ENCODE results near the gene EMCN. TPM values are rescaled to one million over a fixed set of nuclear protein-coding genes. Genes with fewer than 3 reads are reported as not detected.

EMCN gene
- total RNA-seq, 1 experiment from 2014 or later = not detected

GRCh38 chr4:100369871-100370270, 148.0 kb downstream of the EMCN start:
- no TSS peak for BruUV-seq (replicated peaks)
- no peak for TF ChIP-seq REST (IDR thresholded peaks at IDR 0.05; ENCODE audit: insufficient read depth in 1 of 2, low read depth in 2 of 2, low read length in 1 of 2)
- Histone ChIP-seq H3K9me3 (ENCODE audit: control insufficient read depth, insufficient read depth, low read depth, low read length) (no peaks in the 10 kb centered on the region), H3K4me1 (ENCODE audit: control insufficient read depth, insufficient read depth, low read length) (no peaks in the 10 kb centered on the region), H3K4me3 (ENCODE audit: low read depth in 2 of 2, low read length in 2 of 2) (no peak overlapping the region), H3K36me3 (ENCODE audit: control insufficient read depth, insufficient read depth, low read length) (no peaks in the 10 kb centered on the region), H3K27ac (ENCODE audit: low read length) (no peak overlapping the region), H3K27me3 (ENCODE audit: control insufficient read depth, insufficient read depth, low read length) (no peaks in the 10 kb centered on the region)
- POLR2A ChIA-PET = no interaction called here
- ATAC-seq (no peak), DNase-seq (ENCODE audit: low read depth, low spot score) (no peak)
- in situ Hi-C loops (cut with HindIII; ENCODE audit: low pct_unique_long_range_greater_than_20kb, low sequenced_read_pairs) = no loop called here
- CTCF ChIA-PET = no interaction called here
- intact Hi-C loops (cut with micrococcal nuclease; ENCODE audit: unreplicated experiment) = no loop called here

GRCh38 chr4:100367451-100367850, 150.4 kb downstream of the EMCN start:
- POLR2A ChIA-PET = no interaction called here
- CTCF ChIA-PET = no interaction called here

More at GRCh38 chr4:100367451-100367850, 150.4 kb downstream of the EMCN start:
- H3K4me1 ChIP-seq (ENCODE audit: control insufficient read depth, insufficient read depth, low read length) = no peaks in the 10 kb centered on the region
- no peak overlapping the region for H3K27ac ChIP-seq (ENCODE audit: low read length)
- H3K9me3 ChIP-seq (ENCODE audit: control insufficient read depth, insufficient read depth, low read depth, low read length) = no peaks in the 10 kb centered on the region
- H3K4me3 ChIP-seq (ENCODE audit: low read depth in 2 of 2, low read length in 2 of 2) = no peak overlapping the region
- no peaks in the 10 kb centered on the region for H3K36me3 ChIP-seq (ENCODE audit: control insufficient read depth, insufficient read depth, low read length)
- intact Hi-C loops (cut with micrococcal nuclease; ENCODE audit: unreplicated experiment) = no loop called here
- TF ChIP-seq SIN3A (IDR thresholded peaks at IDR 0.05; ENCODE audit: borderline replicate concordance, insufficient read depth, low read depth, low read length) = no peak
- TF ChIP-seq POLR2AphosphoS5 (IDR thresholded peaks at IDR 0.05; ENCODE audit: low read depth, low read length) = no peak
- TF ChIP-seq REST (IDR thresholded peaks at IDR 0.05; ENCODE audit: insufficient read depth in 1 of 2, low read depth in 2 of 2, low read length in 1 of 2) = no peak
- TF ChIP-seq TCF7L2 (IDR thresholded peaks at IDR 0.05; ENCODE audit: low read depth, low read length) = no peak
- TF ChIP-seq, protein P1, sequence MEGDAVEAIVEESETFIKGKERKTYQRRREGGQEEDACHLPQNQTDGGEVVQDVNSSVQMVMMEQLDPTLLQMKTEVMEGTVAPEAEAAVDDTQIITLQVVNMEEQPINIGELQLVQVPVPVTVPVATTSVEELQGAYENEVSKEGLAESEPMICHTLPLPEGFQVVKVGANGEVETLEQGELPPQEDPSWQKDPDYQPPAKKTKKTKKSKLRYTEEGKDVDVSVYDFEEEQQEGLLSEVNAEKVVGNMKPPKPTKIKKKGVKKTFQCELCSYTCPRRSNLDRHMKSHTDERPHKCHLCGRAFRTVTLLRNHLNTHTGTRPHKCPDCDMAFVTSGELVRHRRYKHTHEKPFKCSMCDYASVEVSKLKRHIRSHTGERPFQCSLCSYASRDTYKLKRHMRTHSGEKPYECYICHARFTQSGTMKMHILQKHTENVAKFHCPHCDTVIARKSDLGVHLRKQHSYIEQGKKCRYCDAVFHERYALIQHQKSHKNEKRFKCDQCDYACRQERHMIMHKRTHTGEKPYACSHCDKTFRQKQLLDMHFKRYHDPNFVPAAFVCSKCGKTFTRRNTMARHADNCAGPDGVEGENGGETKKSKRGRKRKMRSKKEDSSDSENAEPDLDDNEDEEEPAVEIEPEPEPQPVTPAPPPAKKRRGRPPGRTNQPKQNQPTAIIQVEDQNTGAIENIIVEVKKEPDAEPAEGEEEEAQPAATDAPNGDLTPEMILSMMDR (IDR thresholded peaks at IDR 0.05) = no peak
- no peaks in the 10 kb centered on the region for H3K27me3 ChIP-seq (ENCODE audit: control insufficient read depth, insufficient read depth, low read length)
- ATAC-seq (no peak), DNase-seq (ENCODE audit: low read depth, low spot score) (no peak)
- in situ Hi-C loops (cut with HindIII; ENCODE audit: low pct_unique_long_range_greater_than_20kb, low sequenced_read_pairs) = no loop called here
- BruUV-seq (replicated peaks) = no TSS peak

Data from Panc1 (cell line).